Stomach smooth muscle (tissue), 2 donors: Measurements from ENCODE around the gene MTHFD1L.
"Not testable (repeated sequence)": the region's sequence is repeated elsewhere in the genome, so short reads cannot be mapped to it uniquely, and the experiment has no call there.

ENCODE experiments used
- H3K27ac ChIP-seq: one replicate; pipeline ENCODE4 v1.7.0; 2013; ENCODE audit warnings: mild to moderate bottlenecking, low read length, inconsistent platforms
- H3K27me3 ChIP-seq, 2 donors: one replicate each; pipeline ENCODE4 v1.7.0; 2013; ENCODE audit warnings: low read length in 2 of 2; ENCODE audit not compliant: insufficient read depth in 2 of 2, control insufficient read depth in 1 of 2
- H3K36me3 ChIP-seq, 2 donors: one replicate each; pipeline ENCODE4 v1.7.0; 2013; ENCODE audit warnings: low read length in 2 of 2; ENCODE audit not compliant: control insufficient read depth in 2 of 2, insufficient read depth in 2 of 2
- H3K4me1 ChIP-seq: one replicate; pipeline ENCODE4 v1.7.0; 2013; ENCODE audit warnings: low read length; ENCODE audit not compliant: control insufficient read depth, insufficient read depth
- H3K4me3 ChIP-seq, 2 donors: one replicate each; pipeline ENCODE4 v1.7.0; 2013; ENCODE audit warnings: low read length in 2 of 2
- H3K9ac ChIP-seq, 2 donors: one replicate each; pipeline ENCODE4 v1.7.0; 2013; ENCODE audit warnings: low read length in 2 of 2, mild to moderate bottlenecking in 1 of 2
- H3K9me3 ChIP-seq, 2 donors: one replicate each; pipeline ENCODE4 v1.7.0; 2013; ENCODE audit warnings: low read length in 2 of 2; ENCODE audit not compliant: control insufficient read depth in 2 of 2
- donor health status: healthy.
- donor health status: Pancreatic carcinoma.

MTHFD1L gene

DNA sequence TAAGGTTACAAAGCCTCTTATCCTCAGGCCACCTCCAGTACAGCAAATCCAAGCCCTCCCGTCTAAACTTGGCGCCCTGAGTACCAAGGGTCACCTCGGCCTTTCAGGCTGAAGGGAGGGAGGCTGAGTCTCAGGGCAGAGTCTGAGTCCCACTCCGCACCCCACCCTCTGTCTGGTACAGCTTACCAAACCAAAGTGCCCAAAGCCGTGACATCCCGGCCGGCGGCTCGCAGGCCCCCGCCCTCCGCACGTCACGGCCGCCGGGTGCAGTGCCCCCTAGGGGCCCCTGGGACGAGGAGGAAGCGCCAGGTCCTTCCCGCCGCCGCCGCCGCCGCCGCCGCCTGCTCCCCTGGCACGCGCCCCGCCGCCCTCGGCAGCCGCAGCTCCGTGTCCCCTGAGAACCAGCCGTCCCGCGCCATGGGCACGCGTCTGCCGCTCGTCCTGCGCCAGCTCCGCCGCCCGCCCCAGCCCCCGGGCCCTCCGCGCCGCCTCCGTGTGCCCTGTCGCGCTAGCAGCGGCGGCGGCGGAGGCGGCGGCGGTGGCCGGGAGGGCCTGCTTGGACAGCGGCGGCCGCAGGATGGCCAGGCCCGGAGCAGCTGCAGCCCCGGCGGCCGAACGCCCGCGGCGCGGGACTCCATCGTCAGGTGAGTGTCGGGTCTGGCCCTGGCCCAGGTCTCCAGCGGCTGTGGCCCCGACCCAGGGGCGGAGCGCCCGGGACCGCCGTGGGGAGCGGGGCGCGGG lies at the start of gene MTHFD1L:
TSS of gene MTHFD1L (plus strand) at position 297 of the 741 bp plus-strand sequence. CDS start at position 418, 121 bp downstream.
- Histone ChIP-seq H3K9ac (peak within 1 kb of the TSS; percentile 81 to 86), H3K9me3 (no peaks in the 10 kb centered on the region), H3K36me3 (no peaks in the 10 kb centered on the region), H3K27ac (peak within 1 kb of the TSS; percentile 60), H3K27me3 (no peaks in the 10 kb centered on the region), H3K4me1 (peaks cover 8% of the 10 kb centered on the region), H3K4me3 (peak within 1 kb of the TSS; percentile 80 to 81)

DNA sequence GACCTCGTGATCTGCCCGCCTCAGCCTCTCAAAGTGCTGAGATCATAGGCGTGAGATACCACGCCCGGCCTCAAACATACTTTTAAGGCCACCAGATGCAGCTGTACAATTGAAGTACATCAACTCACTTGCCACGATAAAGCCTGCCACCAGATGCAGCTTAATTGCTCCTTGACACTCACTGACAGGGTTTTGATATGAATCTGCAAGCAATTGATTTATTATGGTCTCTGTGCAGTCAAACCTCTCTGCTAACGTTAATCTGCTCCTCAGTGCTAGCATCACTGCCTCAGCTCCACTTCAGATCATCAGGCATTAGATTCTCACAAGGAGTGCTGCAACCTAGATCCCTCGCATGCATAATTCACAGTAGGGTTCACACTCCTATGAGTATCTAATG lies 48.9 kb upstream of the MTHFD1L start:
- not testable (repeated sequence) for H3K4me3 ChIP-seq, H3K9ac ChIP-seq, H3K36me3 ChIP-seq, H3K27me3 ChIP-seq, H3K4me1 ChIP-seq, H3K27ac ChIP-seq, H3K9me3 ChIP-seq

DNA sequence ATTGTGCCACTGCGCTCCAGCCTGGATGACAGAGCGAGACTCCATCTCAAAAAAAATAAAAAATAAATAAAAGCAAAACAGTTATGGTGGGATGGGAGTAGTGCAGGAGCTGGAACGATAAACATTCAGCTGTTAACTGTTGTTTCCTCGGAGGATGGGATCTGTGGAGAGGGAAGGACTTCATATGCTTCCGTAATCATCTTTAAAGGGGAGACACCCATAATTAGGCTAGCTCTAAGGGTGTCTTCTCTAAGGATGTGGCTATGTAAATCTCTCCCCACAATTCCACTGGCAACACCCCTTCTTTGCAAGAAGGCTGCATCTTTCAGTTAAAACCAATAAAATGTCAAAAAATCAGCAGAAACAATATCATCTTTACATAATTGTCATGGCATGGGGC lies 42.6 kb upstream of the MTHFD1L start:
- no peak overlapping the region for H3K4me3 ChIP-seq
- no peak overlapping the region for H3K9ac ChIP-seq
- H3K27me3 ChIP-seq, result no peaks in the 10 kb centered on the region
- no peaks in the 10 kb centered on the region for H3K9me3 ChIP-seq
- no peak overlapping the region for H3K27ac ChIP-seq
- H3K36me3 ChIP-seq, result no peaks in the 10 kb centered on the region
- no peaks in the 10 kb centered on the region for H3K4me1 ChIP-seq

DNA sequence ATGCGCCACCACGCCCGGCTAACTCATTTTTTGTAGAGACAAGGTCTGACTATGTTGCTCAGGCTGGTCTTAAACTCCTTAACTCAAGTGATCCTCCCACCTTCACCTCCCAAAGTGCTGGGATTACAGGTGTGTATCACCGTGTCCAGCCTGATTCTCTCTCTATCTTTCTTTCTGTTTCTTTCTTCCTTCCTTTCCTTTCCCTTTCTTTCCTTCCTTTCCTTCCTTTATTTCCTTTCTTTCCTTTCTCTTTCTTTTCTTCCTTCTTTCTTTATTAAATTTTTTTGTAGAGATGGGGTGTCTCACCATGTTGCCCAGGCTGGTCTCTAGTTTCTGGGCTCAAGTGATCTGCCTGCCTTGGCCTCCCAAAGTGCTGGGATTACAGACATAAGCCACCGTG lies 38.7 kb upstream of the MTHFD1L start:
- Histone ChIP-seq H3K36me3 (no peaks in the 10 kb centered on the region), H3K27me3 (no peaks in the 10 kb centered on the region)

DNA sequence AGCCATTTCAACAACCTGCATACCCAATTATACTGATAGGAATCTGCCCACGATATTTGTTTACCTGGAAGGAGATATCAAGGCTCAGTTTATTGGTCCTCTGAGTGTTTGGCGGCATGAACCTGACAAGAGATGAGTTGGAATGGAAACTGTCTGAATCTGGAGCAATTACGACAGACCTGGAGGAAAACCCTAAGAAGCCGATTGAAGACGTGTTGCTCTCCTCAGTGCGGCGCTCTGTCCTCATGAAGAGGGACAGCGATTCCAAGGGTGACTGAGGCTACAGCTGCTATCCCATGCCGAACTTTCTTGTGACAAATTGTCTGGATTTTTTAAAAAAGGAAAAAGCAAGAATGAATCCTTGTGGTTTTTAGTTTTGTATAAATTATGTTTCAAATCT lies 37.4 kb upstream of the MTHFD1L start:
- not testable (repeated sequence) for H3K4me3 ChIP-seq, H3K27ac ChIP-seq, H3K4me1 ChIP-seq, H3K9me3 ChIP-seq, H3K9ac ChIP-seq, H3K36me3 ChIP-seq, H3K27me3 ChIP-seq

More for the DNA sequence above, 38.7 kb upstream of the MTHFD1L start:
- Histone ChIP-seq H3K27ac (no peak overlapping the region), H3K9ac (no peak overlapping the region), H3K4me1 (no peaks in the 10 kb centered on the region), H3K4me3 (no peak overlapping the region), H3K9me3 (no peaks in the 10 kb centered on the region)

DNA sequence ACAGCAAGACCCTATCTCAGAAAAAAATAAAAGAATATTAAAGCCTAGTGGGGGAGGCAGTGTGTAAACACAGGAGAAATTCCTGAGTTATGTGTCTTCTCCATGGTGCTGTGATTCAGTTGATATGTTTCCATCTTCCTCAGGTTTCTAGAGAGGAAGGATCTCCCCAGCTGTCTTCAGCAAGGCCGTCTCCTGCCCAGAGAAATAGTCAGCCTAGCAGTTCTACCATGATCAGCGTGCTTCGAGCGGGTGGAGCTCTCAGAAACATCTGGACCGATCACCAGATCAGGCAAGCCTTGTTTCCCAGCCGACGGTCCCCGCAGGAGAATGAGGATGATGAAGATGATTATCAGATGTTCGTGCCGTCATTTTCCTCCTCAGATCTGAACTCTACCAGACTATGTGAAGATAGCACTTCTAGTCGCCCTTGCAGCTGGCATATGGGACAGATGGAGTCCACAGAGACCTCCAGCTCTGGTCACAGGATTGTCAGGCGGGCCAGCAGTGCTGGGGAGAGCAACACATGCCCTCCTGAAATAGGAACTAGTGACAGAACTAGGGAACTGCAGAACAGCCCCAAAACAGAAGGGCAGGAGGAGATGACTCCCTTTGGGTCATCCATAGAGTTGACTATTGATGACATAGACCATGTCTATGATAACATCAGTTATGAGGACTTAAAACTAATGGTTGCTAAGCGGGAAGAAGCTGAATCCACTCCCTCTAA lies 34.9 kb upstream of the MTHFD1L start:
- Histone ChIP-seq H3K27me3 (no peaks in the 10 kb centered on the region), H3K9ac (no peak overlapping the region)

DNA sequence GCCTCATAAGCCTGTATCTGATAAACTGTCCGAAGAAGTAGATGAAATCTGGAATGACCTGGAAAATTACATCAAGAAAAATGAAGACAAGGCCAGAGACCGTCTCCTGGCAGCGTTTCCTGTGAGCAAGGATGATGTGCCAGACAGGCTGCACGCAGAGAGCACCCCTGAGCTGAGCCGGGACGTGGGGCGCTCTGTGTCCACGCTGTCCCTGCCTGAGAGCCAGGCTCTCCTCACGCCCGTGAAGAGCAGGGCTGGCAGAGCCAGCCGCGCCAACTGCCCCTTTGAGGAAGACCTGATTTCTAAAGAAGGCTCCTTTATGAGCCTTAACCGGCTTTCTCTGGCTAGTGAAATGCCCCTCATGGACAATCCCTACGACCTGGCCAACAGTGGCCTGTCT lies 33.9 kb upstream of the MTHFD1L start:
- Histone ChIP-seq H3K27ac (no peak overlapping the region), H3K9ac (no peak overlapping the region), H3K27me3 (no peaks in the 10 kb centered on the region), H3K4me1 (no peaks in the 10 kb centered on the region), H3K4me3 (no peak overlapping the region), H3K36me3 (no peaks in the 10 kb centered on the region), H3K9me3 (no peaks in the 10 kb centered on the region)

More for the DNA sequence above, 34.9 kb upstream of the MTHFD1L start:
- Histone ChIP-seq H3K27ac (no peak overlapping the region), H3K4me1 (no peaks in the 10 kb centered on the region), H3K36me3 (no peaks in the 10 kb centered on the region), H3K4me3 (no peak overlapping the region), H3K9me3 (no peaks in the 10 kb centered on the region)

DNA sequence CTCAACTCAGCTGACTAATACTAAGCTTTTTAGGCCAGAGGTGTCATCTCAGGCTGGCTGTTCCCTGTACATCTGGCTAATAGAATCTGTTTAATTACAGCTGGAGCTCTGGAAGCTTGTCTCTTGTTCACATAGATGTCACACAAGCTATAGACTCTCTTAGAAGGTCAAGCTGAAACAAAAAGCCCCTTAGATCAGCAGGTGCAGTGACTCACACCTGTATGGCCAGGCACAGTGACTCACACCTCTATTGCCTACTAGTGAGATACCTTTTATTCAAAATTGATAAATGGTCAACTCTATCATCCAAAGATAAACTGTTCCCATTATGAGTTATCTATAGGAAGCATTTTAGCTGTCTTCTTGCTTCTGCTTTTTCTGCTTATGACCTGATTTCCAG lies 29.9 kb upstream of the MTHFD1L start:
- Histone ChIP-seq H3K4me3 (no peak overlapping the region), H3K36me3 (peaks cover 0 to 5% of the 10 kb centered on the region in 2 donors), H3K9me3 (no peaks in the 10 kb centered on the region), H3K4me1 (no peaks in the 10 kb centered on the region), H3K27me3 (no peaks in the 10 kb centered on the region), H3K27ac (no peak overlapping the region), H3K9ac (no peak overlapping the region)

DNA sequence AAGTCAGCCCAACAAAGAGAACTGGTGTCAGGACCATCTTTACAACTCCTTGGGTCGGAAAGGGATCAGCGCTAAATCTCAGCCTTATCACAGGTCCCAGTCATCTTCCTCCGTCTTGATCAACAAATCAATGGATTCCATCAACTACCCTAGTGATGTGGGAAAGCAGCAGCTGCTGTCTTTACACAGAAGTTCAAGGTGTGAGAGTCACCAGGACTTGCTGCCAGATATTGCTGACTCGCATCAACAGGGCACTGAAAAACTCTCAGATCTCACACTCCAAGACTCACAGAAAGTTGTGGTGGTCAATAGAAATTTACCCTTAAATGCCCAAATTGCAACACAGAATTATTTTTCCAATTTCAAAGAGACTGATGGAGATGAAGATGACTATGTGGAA lies 25.3 kb upstream of the MTHFD1L start:
- Histone ChIP-seq H3K36me3 (peaks cover 0 to 5% of the 10 kb centered on the region in 2 donors), H3K4me3 (no peak overlapping the region), H3K27ac (no peak overlapping the region), H3K9ac (no peak overlapping the region), H3K27me3 (no peaks in the 10 kb centered on the region), H3K9me3 (no peaks in the 10 kb centered on the region), H3K4me1 (no peaks in the 10 kb centered on the region)

DNA sequence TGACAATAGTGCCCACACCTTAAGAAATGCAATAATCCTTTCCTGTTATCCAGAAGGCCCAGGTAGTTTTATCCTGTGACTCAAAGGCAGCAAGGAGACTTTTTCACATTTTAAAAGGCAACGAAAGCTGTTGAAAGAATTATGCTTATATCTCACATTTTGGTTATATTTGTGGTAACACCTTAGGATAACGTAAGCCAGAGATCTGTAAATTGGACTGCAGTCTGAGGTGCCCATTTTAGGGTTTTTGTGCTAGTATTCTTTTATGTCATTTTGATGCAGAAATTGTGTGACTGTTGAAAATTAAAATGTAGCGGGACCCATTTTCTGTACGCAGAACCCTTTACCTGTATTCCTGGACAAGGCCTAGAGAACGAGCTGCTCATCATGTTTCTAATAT lies 24.3 kb upstream of the MTHFD1L start:
- Histone ChIP-seq H3K36me3 (peaks cover 0 to 5% of the 10 kb centered on the region in 2 donors), H3K27me3 (no peaks in the 10 kb centered on the region), H3K4me3 (no peak overlapping the region), H3K9ac (no peak overlapping the region), H3K27ac (no peak overlapping the region), H3K4me1 (no peaks in the 10 kb centered on the region), H3K9me3 (no peaks in the 10 kb centered on the region)

DNA sequence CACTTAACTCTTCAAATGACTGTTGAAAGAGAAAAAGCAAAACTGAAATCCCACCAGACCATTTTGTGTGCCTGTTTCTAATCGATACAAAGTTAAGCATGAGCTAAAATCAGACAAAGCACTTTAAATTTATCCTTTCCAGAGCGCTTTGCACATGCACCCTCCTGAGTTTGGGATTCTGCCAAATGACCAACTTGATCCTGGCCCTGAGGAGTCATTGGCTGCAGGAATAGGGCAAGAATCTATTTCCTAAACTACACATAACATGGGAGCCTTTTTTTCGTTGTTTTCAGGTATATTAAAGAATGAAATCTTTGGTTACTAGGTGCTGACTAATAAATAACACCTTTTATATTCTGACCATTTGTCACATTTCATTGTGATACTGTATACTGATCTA lies 23.8 kb upstream of the MTHFD1L start:
- H3K4me1 ChIP-seq, result no peaks in the 10 kb centered on the region
- H3K36me3 ChIP-seq, result peaks cover 0 to 5% of the 10 kb centered on the region in 2 donors
- H3K9me3 ChIP-seq, result no peaks in the 10 kb centered on the region
- no peak overlapping the region for H3K4me3 ChIP-seq
- H3K27me3 ChIP-seq, result no peaks in the 10 kb centered on the region
- H3K9ac ChIP-seq, result no peak overlapping the region
- H3K27ac ChIP-seq, result no peak overlapping the region
